GM04503 (cell line): ENCODE measurements around the gene H6PD.

Experiments
- DNase-seq: peaks from one replicate; pipeline ENCODE4 v3.0.0-alpha.2; 2012; ENCODE audit warnings: low read depth

Gene H6PD

GRCh38 chr1:9279172-9279840, 44.7 kb downstream of the H6PD start:
- DNase-seq: no peak

DNA sequence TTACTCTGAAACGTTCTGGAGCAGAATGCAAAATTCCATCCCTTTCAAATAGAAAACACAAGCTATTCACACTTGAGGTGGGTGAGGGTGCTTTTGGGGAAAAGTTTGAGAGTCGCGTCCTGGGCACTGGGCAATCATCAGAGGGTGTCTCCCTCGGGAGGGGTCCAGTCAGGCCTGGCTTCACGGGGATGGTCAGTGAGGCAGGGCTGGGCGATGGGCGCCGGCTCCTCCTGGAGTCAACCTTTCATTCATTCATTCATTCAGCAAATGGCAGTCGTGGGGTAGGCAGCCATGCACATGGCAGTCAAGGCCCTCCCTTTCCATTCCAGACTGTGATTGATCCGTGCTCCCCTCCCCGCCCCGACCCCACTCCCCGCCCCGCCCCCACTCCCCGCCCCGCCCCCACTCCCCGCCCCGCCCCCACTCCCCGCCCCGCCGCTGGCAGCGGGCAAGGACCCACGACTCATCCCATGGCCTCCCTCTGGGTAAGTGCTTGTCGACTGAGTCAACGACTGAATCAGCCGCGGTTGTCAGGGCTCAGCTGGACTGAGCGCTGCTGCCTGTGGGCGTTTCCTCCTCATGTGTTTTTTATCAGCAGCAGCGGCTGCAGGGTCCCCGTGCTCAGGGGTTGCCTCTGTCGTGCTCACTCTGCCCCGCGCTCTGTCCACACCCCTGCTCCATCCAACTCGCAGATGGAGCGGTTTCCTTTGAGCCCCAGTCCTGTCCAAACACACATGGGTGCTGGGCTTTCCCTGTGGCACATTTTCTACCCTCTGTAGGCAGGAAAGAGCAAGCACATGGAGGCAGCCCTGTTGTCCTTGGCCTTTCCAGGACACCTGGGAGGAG, 45.7 kb downstream of the H6PD start:
- DNase-seq: peak; percentile 69

- peak; percentile 50 for DNase-seq
These were observed 46.7 kb downstream of the H6PD start for GRCh38 chr1:9281071-9281827.

DNA sequence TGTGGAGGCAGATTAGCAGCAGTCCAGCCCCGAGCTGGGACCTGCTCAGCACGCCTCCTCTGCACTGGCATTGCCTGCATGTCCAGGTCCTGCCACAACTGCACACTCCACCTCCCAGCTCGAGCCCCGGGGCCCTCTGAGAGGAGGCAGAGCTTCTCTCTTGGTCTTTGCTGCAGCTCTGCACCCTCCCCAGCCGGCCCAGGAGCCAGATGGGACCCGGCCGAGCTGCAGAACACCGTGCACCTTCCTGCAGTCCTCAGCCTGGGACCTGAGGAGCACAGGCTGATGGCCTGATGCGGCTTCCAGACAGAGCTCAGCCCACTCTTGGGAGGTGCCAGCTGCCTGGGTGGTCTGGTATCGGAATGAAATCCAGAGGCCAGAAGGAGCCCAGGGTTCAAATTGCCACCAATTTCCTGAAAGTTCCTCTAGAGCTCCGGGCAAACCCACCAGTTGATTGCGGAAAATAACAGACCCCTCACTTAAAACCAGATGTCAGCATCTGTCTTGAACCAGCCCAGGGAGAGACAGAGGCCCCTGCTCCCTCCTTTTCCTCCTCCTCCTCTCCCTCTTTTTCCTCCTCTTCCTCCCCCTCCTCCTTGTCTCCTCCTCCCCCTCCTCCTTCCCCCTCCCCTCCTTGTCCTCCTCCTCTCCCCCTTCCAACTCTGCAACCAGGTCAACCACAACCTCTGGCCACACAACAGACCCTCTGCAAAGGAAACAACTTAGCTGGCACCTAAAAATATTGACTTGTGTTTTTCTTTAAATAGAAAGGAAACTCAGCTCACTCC, 47.5 kb downstream of the H6PD start:
- no peak for DNase-seq

DNA sequence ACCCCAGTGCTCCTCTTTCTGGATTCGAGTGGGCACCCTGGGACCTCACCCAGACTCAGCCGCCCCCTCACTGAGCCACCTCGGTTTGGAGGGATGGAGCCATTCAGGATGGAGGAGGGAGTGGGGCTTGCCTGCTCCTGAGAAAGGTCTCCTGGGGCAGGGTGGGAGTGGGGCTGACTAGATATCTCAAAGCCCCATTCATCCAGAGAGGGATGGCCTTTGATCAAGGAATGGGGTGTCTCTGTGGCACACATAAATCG, 48.1 kb downstream of the H6PD start:
- no peak for DNase-seq

DNA sequence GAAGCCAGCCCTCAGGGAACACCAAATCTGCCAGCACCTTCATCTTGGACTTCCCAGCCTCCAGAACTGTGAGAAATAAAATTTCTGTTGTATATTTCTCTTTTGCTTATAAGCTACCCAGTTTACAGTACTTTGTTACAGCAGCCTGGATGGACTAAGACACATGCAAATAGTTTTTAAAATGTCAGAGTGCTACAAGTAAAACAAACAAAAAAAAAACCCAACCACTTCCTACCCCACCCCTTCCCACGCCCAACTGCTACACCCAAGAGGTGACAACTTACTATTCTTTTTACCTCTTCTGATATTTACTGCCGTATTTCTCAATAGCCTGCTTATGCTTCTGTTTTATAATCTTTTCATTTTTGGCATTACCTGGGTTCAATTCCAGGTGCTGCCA, 49.5 kb downstream of the H6PD start:
- no peak for DNase-seq

GRCh38 chr1:9286556-9286955, 52.0 kb downstream of the H6PD start:
- DNase-seq: no peak

DNA sequence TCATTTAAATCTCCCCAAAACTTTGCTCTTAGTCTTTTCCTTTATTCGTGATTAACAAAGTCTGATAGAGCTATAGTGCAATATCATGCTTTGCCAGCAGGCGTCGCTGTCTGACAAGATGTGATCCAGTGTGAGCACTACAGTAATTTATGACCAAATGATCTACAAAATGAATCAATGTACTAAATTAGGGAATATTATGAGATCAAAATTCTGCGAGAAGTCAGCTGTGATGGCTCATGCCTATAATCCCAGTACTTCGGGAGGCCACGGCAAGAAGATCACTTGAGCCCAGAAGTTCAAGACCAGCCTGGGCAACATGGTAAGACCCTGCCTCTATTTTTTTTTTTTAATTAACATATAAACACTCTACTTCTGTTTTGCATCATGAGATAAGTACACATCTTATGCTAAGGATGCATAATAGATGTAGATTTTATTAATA, 54.5 kb downstream of the H6PD start:
- no peak for DNase-seq

GRCh38 chr1:9289711-9290485, 55.3 kb downstream of the H6PD start:
- DNase-seq: peak; percentile 85

DNA sequence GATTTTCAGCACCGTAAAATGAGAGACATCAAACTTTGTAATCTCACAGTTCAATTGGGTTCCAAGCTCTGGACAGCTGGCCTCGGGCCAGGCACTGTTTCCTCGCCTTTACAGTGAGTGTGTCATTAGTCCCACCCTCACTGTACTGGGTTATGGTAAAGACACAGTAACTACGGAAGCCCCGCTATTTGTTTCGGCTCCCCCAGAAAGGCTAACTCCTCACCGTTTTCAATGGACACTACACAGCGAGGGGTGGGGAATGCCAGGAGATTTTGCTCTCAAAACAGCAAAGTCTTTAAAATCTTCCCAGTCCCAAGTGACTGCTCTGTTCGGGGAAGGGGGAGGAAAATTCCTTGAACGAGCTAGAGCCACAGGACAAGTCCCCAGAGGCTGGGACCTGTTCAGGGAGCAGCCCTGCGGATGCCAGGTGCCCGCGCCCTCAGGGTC, 57.4 kb downstream of the H6PD start:
- DNase-seq: no peak

- no peak for DNase-seq
These were observed 58.0 kb downstream of the H6PD start, which contains the start of gene SPSB1 for GRCh38 chr1:9292361-9293240. Gene SPSB1, plus strand, starts transcription at chr1:9292894. Its CDS starts 62,998 bp downstream, at chr1:9355892.

DNA sequence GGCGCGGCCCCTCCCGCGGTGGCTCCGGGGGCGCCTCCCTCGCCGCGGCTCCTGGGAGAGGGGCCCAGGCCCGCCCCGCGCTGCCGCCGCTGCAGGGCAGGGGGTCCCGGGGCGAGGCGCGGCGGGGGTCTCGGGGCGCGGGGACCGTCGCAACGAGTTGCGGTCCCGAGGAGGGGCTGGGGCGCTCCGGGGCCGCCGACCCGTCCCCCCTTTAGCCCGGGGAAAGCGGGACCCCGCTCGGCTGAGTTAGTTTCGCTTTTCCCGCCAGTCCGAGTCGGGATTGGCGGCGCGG, 58.6 kb downstream of the H6PD start:
- DNase-seq: no peak

GRCh38 chr1:9293533-9294404, 59.2 kb downstream of the H6PD start:
- DNase-seq: peak; percentile 34

GRCh38 chr1:9294405-9294773, 59.8 kb downstream of the H6PD start:
- peak; percentile 36 for DNase-seq

- DNase-seq: peak; percentile 55
These were observed 60.5 kb downstream of the H6PD start for GRCh38 chr1:9294910-9295636.

DNA sequence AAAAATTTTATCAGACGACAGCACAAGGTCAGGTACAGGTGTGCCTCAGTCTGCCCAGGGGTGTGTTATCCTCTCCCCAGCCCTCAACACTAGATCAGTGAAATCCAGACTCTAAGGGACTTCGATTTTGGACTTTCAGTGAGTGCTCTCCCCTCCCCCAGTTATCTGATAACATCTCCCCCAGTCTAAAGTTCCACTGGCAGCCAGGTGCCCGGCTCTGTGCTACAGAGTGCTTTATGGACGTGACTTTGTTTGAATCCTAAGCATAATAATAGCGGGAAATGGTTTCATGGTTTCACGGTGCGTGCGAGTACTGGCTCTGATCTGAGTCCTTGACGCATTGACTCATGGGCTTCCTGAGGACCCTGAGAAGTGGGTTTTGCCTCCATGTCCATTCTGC, 61.3 kb downstream of the H6PD start:
- DNase-seq: no peak

GRCh38 chr1:9296850-9297249, 62.3 kb downstream of the H6PD start:
- no peak for DNase-seq

DNA sequence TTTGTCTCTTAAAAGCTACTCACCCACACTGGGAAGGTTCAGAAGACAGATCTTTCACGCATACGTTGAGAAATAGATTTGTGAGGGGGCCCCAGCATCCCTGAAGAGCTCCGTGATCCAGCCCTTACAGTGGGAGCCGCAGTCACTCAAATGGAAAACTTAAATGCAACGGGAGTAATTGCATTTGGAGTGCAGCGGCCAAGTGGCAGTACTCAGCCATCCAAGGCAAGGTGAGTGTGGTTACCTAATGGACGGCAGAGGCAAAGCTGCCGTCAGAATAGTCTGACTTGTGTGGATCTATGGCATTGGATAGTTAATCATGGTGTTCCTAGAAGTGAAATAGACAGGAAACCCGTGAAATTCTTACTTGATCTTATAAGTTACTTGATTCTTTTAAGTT, 63.3 kb downstream of the H6PD start:
- no peak for DNase-seq

- DNase-seq: no peak
These were observed 63.7 kb downstream of the H6PD start for GRCh38 chr1:9298282-9298681.
